ENCODE results near the gene KIF20B. TPM values are rescaled to one million over a fixed set of nuclear protein-coding genes. Genes with fewer than 3 reads are reported as not detected.
"Not testable (repeated sequence)": the region's sequence is repeated elsewhere in the genome, so short reads cannot be mapped to it uniquely, and the experiment has no call there.

KIF20B gene
- total RNA-seq, 2 experiments from 2014 or later = 82.1 to 83.5 TPM

DNA sequence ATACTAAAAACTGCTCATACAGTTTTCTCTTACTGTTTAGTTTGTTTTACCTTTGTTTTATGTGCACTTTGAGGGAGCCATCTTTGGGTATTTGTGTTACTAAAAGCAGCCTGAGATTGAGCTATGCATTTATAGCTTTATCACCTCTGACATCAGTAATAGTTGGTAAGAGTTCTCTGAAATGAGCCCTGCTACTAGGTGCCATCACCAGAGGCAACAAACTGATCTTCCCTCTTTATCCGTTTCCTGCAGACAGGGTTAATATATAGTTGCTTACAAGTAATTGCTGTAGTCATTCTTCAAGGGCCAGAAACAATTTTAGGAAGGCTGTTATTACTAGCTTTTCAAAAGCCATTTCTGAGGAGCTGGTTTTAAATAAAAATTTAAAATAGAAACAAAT lies 49.1 kb downstream of the KIF20B start:
- H3K9me3 Mint-ChIP-seq = no peaks in the 10 kb centered on the region
- DNase-seq = no peak
- no peak overlapping the region for H3K4me3 Mint-ChIP-seq
- CTCF ChIA-PET = interaction anchor here (0.8 kb wide), 1 partner anchor 9 kb away, joined by 3 read pairs; no protein-coding TSS in a partner anchor
- POLR2A ChIA-PET = interaction anchor here (1.0 to 1.2 kb wide), 2 partner anchors 12 to 49 kb away, joined by 3 to 4 read pairs; partner anchors contain the start of gene KIF20B
- peaks cover 10% of the 10 kb centered on the region for H3K4me1 Mint-ChIP-seq
- H3K27me3 Mint-ChIP-seq = no peaks in the 10 kb centered on the region
- H3K36me3 Mint-ChIP-seq (ENCODE audit: low read depth) = peaks cover 39% of the 10 kb centered on the region
- no peak overlapping the region for H3K27ac Mint-ChIP-seq

GRCh38 chr10:89755374-89755773 lies 54.0 kb downstream of the KIF20B start:
- POLR2A ChIA-PET = no interaction called here
- no peak for DNase-seq
- Mint-ChIP-seq H3K4me3 (no peak overlapping the region), H3K36me3 (ENCODE audit: low read depth) (peaks cover 56% of the 10 kb centered on the region), H3K9me3 (no peaks in the 10 kb centered on the region), H3K27me3 (no peaks in the 10 kb centered on the region), H3K4me1 (peaks cover 2% of the 10 kb centered on the region), H3K27ac (no peak overlapping the region)
- CTCF ChIA-PET = no interaction called here

- Mint-ChIP-seq H3K4me3 (no peak overlapping the region), H3K27me3 (no peaks in the 10 kb centered on the region), H3K4me1 (no peaks in the 10 kb centered on the region), H3K9me3 (peaks cover 3% of the 10 kb centered on the region), H3K36me3 (ENCODE audit: low read depth) (peaks cover 79% of the 10 kb centered on the region), H3K27ac (no peak overlapping the region)
- ChIA-PET POLR2A (interaction anchor here (1.0 kb wide), 1 partner anchor 58 kb away, joined by 3 read pairs; the partner anchor contains the start of gene KIF20B), CTCF (no interaction called here)
- no peak for DNase-seq
Observed at GRCh38 chr10:89759531-89759930, 58.1 kb downstream of the KIF20B start.

DNA sequence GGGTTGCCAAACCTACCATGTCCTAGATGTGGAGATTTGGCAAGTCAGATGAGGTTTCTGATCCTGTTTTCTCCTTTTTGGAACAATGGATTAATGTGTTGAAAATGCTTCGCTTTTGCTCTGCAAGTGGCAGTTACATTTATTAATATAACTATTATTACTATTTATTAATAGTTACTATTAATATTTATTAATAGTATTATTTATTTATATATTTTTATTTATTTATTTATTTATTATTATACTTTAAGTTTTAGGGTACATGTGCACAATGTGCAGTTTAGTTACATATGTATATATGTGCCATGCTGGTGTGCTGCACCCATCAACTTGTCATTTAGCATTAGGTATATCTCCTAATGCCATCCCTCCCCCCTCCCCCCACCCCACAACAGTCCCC lies 62.3 kb downstream of the KIF20B start:
- H3K27ac Mint-ChIP-seq, H3K27me3 Mint-ChIP-seq, H3K4me1 Mint-ChIP-seq, POLR2A ChIA-PET, CTCF ChIA-PET, H3K9me3 Mint-ChIP-seq, H3K4me3 Mint-ChIP-seq, DNase-seq: not testable (repeated sequence)
- peaks cover 78% of the 10 kb centered on the region for H3K36me3 Mint-ChIP-seq (ENCODE audit: low read depth)

GRCh38 chr10:89771684-89772083 lies 70.3 kb downstream of the KIF20B start:
- H3K36me3 Mint-ChIP-seq (ENCODE audit: low read depth) = peaks cover 74% of the 10 kb centered on the region
- no peaks in the 10 kb centered on the region for H3K9me3 Mint-ChIP-seq
- CTCF ChIA-PET = no interaction called here
- no peaks in the 10 kb centered on the region for H3K27me3 Mint-ChIP-seq
- POLR2A ChIA-PET = no interaction called here
- H3K4me1 Mint-ChIP-seq = peaks cover 11% of the 10 kb centered on the region
- no peak for DNase-seq
- H3K4me3 Mint-ChIP-seq = no peak overlapping the region
- H3K27ac Mint-ChIP-seq = no peak overlapping the region

GRCh38 chr10:89773081-89773480 lies 71.7 kb downstream of the KIF20B start:
- DNase-seq = no peak
- Mint-ChIP-seq H3K4me1 (peaks cover 10% of the 10 kb centered on the region), H3K27ac (no peak overlapping the region), H3K4me3 (no peak overlapping the region), H3K36me3 (ENCODE audit: low read depth) (peaks cover 79% of the 10 kb centered on the region), H3K27me3 (no peaks in the 10 kb centered on the region), H3K9me3 (no peaks in the 10 kb centered on the region)
- ChIA-PET CTCF (no interaction called here), POLR2A (no interaction called here)

DNA sequence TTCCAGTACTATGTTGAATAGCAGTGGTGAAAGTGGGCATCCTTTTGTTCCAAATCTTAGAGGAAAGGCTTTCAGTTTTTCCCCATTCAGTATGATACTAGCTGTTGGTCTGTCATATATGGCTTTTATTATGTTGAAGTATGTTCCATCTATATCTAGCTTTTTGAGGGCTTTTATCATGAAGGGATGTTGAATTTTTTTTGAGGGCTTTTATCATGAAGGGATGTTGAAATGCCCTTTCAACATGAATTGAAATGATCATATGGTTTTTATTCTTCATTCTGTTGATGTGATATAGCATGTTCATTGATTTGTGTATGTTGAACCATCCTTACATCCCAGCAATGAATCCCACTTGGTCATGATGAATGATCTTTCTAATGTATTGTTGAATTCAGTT lies 75.3 kb downstream of the KIF20B start:
- ChIA-PET POLR2A (no interaction called here), CTCF (no interaction called here)
- Mint-ChIP-seq H3K4me3 (no peak overlapping the region), H3K9me3 (no peaks in the 10 kb centered on the region), H3K27me3 (no peaks in the 10 kb centered on the region), H3K4me1 (no peaks in the 10 kb centered on the region), H3K36me3 (ENCODE audit: low read depth) (peaks cover 79% of the 10 kb centered on the region), H3K27ac (no peak overlapping the region)
- no peak for DNase-seq

- no peak overlapping the region for H3K4me3 Mint-ChIP-seq
- ChIA-PET CTCF (no interaction called here), POLR2A (no interaction called here)
Observed at GRCh38 chr10:89782470-89782869, 81.1 kb downstream of the KIF20B start.

GRCh38 chr10:89783406-89783805 lies 82.0 kb downstream of the KIF20B start:
- Mint-ChIP-seq H3K9me3 (no peaks in the 10 kb centered on the region), H3K4me1 (no peaks in the 10 kb centered on the region), H3K36me3 (ENCODE audit: low read depth) (peaks cover 38% of the 10 kb centered on the region), H3K27ac (no peak overlapping the region), H3K27me3 (no peaks in the 10 kb centered on the region), H3K4me3 (no peak overlapping the region)
- ChIA-PET CTCF (interaction anchor here (0.7 kb wide), 1 partner anchor 9 kb away, joined by 3 read pairs; no protein-coding TSS in a partner anchor), POLR2A (no interaction called here)
- DNase-seq = no peak

More at GRCh38 chr10:89782470-89782869, 81.1 kb downstream of the KIF20B start:
- H3K36me3 Mint-ChIP-seq (ENCODE audit: low read depth) = peaks cover 46% of the 10 kb centered on the region
- H3K9me3 Mint-ChIP-seq = no peaks in the 10 kb centered on the region
- no peaks in the 10 kb centered on the region for H3K27me3 Mint-ChIP-seq
- H3K27ac Mint-ChIP-seq = no peak overlapping the region
- no peak for DNase-seq
- H3K4me1 Mint-ChIP-seq = no peaks in the 10 kb centered on the region

DNA sequence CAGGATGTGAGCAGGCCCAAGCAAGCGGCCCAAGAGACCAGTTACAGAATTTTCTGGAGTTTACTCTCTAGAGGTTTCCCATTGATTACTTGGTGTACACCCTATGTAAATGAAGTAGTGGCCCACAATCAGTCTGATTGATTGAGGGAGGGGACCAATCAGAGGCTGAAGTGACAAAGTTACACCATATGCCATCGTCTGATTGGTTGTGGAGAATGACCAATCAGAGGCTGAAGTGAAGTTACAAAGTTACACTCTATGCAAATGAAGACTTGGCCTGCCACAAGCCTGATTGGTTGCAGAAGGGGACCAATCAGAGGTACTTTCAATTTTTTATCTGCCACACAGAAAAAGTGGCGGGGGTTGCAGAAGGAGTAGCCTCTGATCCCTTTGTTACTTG lies 83.7 kb downstream of the KIF20B start:
- Mint-ChIP-seq H3K27me3 (peaks cover 3% of the 10 kb centered on the region), H3K4me1 (peaks cover 7% of the 10 kb centered on the region), H3K4me3 (no peak overlapping the region), H3K27ac (no peak overlapping the region), H3K9me3 (no peaks in the 10 kb centered on the region), H3K36me3 (ENCODE audit: low read depth) (peaks cover 22% of the 10 kb centered on the region)
- DNase-seq = no peak
- ChIA-PET POLR2A (no interaction called here), CTCF (no interaction called here)

- ChIA-PET POLR2A (no interaction called here), CTCF (no interaction called here)
- Mint-ChIP-seq H3K4me1 (peaks cover 7% of the 10 kb centered on the region), H3K27ac (no peak overlapping the region), H3K36me3 (ENCODE audit: low read depth) (no peaks in the 10 kb centered on the region), H3K4me3 (no peak overlapping the region), H3K9me3 (no peaks in the 10 kb centered on the region), H3K27me3 (peaks cover 4% of the 10 kb centered on the region)
- no peak for DNase-seq
Observed at GRCh38 chr10:89789188-89789877, 87.9 kb downstream of the KIF20B start.

DNA sequence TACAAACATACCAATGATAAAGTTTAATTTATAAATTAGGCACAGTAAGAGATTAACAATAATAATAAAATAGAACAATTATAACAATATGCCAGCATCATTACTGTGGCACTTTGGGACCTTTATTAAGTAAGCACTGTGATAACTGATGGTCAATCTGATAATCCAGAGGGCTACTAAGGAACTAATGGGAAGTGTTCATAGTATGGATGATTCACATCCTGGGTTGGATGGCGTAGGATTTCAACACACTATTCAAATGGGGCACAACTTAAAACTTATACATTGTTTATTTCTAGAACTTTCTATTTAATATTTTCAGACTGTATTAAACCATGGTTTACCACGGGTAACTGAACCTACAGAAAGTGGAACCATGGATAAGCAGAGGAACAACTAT lies 90.8 kb downstream of the KIF20B start:
- Mint-ChIP-seq H3K4me3 (no peak overlapping the region), H3K27ac (no peak overlapping the region), H3K4me1 (peaks cover 7% of the 10 kb centered on the region), H3K9me3 (no peaks in the 10 kb centered on the region), H3K27me3 (peaks cover 4% of the 10 kb centered on the region), H3K36me3 (ENCODE audit: low read depth) (no peaks in the 10 kb centered on the region)
- DNase-seq = no peak
- ChIA-PET POLR2A (no interaction called here), CTCF (no interaction called here)

DNA sequence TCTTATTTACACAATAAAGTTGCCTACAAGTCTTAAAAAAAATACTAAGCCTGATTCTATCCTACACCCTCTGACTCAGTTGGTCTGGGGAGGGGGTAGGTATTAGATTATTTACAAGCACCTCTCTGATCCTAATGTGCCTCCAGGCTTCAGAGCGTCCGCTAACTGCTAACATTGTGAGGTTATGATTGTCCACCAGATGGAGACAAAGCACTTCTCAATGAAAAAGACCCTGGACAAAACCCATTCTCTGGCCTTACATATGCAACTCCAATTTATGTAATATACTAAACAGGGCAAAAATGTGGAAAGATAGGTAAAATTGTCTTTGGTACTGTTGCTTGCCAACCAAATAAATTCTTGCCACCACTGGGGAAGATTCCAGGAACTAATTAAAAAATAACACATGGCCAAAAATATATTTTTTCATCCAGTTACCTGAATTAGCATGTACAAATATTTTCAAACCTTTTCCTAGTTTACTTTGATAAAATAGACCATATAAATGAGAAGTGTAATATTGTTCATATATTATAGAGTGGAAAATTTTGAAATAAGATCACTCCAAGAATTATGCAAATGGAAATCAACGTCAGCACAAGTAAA lies 92.4 kb downstream of the KIF20B start:
- no peak overlapping the region for H3K27ac Mint-ChIP-seq
- ChIA-PET CTCF (interaction anchor here (0.7 to 0.9 kb wide), 2 partner anchors 10 to 70 kb away, joined by 3 read pairs; no protein-coding TSS in a partner anchor), POLR2A (interaction anchor here (2.0 kb wide), 1 partner anchor 12 kb away, joined by 4 read pairs; no protein-coding TSS in a partner anchor)
- H3K4me1 Mint-ChIP-seq = peaks cover 7% of the 10 kb centered on the region
- H3K27me3 Mint-ChIP-seq = peaks cover 4% of the 10 kb centered on the region
- peak; percentile 26 for DNase-seq
- H3K36me3 Mint-ChIP-seq (ENCODE audit: low read depth) = no peaks in the 10 kb centered on the region
- H3K4me3 Mint-ChIP-seq = no peak overlapping the region
- no peaks in the 10 kb centered on the region for H3K9me3 Mint-ChIP-seq

- Mint-ChIP-seq H3K4me1 (no peaks in the 10 kb centered on the region), H3K36me3 (ENCODE audit: low read depth) (no peaks in the 10 kb centered on the region), H3K27ac (no peak overlapping the region), H3K4me3 (no peak overlapping the region), H3K9me3 (no peaks in the 10 kb centered on the region), H3K27me3 (peaks cover 4% of the 10 kb centered on the region)
- POLR2A ChIA-PET = no interaction called here
- no peak for DNase-seq
- CTCF ChIA-PET = no interaction called here
Observed at GRCh38 chr10:89795840-89796239, 94.5 kb downstream of the KIF20B start.

Data from activated CD4-positive, alpha-beta memory T cell treated with anti-CD3 and anti-CD28 coated beads, Interleukin-2, amount 10 ng/mL, durations not matched to agents 7 days and 5 days (primary cell).